Measurements from ENCODE around the gene TENT4A.
A peak's percentile ranks its signal among the peaks of the same experiment; 100 is the strongest.

Gene TENT4A

GRCh38 chr5:6734243-6734700 lies 21.0 kb downstream of the TENT4A start:
- no peak for DNase-seq

GRCh38 chr5:6734781-6735180 lies 21.5 kb downstream of the TENT4A start:
- no peak for DNase-seq

- no peak for DNase-seq
Observed at GRCh38 chr5:6736106-6736505, 22.9 kb downstream of the TENT4A start.

- DNase-seq: no peak
Observed at GRCh38 chr5:6736524-6737042, 23.4 kb downstream of the TENT4A start.

GRCh38 chr5:6737043-6737941 lies 24.1 kb downstream of the TENT4A start:
- DNase-seq: no peak

- DNase-seq: no peak
Observed at GRCh38 chr5:6739603-6740002, 26.4 kb downstream of the TENT4A start.

GRCh38 chr5:6740586-6741150 lies 27.4 kb downstream of the TENT4A start:
- DNase-seq: no peak

- DNase-seq: no peak
Observed at GRCh38 chr5:6742081-6742758, 29.0 kb downstream of the TENT4A start.

- DNase-seq: no peak
Observed at GRCh38 chr5:6743161-6743560, 29.9 kb downstream of the TENT4A start.

- DNase-seq: no peak
Observed at GRCh38 chr5:6744841-6745705, 31.8 kb downstream of the TENT4A start.

- peak; percentile 66 for DNase-seq
Observed at GRCh38 chr5:6745706-6746222, 32.5 kb downstream of the TENT4A start.

- DNase-seq: no peak
Observed at GRCh38 chr5:6746244-6746643, 33.0 kb downstream of the TENT4A start.

GRCh38 chr5:6747103-6747502 lies 33.9 kb downstream of the TENT4A start:
- no peak for DNase-seq

- DNase-seq: no peak
Observed at GRCh38 chr5:6748142-6748541, 34.9 kb downstream of the TENT4A start.

- DNase-seq: no peak
Observed at GRCh38 chr5:6749026-6749716, 35.9 kb downstream of the TENT4A start.

- no peak for DNase-seq
Observed at GRCh38 chr5:6750142-6750840, 37.1 kb downstream of the TENT4A start.

- DNase-seq: no peak
Observed at GRCh38 chr5:6750951-6751685, 37.9 kb downstream of the TENT4A start.

- DNase-seq: no peak
Observed at GRCh38 chr5:6752236-6752635, 39.0 kb downstream of the TENT4A start.

- DNase-seq: no peak
Observed at GRCh38 chr5:6752782-6753181, 39.5 kb downstream of the TENT4A start.

GRCh38 chr5:6753851-6754250 lies 40.6 kb downstream of the TENT4A start:
- DNase-seq: no peak

Measured in CD4-positive, alpha-beta T cell treated with Interleukin-21 for 1 hour (primary cell).